GM23338 (cell line): ENCODE measurements around the gene CLDN6. TPM values are rescaled to one million over a fixed set of nuclear protein-coding genes. Genes with fewer than 3 reads are reported as not detected.

Experiments
- ATAC-seq: fragments of 200-7000 bp; cut with Tn5 transposase; 3 replicates; pipeline ENCODE4 v1.9.1; 2020
- DNase-seq: peaks from one replicate; pipeline ENCODE4 v3.0.0-alpha.2; 2015; ENCODE audit warnings: low spot score
- H2AFZ ChIP-seq: fragments of 200-600 bp; sonication (generic); 2 replicates; pipeline ENCODE4 v1.8.0; 2016; ENCODE audit warnings: antibody characterized with exemption, mild to moderate bottlenecking, moderate library complexity
- H3F3A ChIP-seq: fragments of 200-600 bp; sonication (generic); replicated peaks from 2 replicates; pipeline ENCODE4 v1.8.0; 2017; ENCODE audit warnings: antibody characterized with exemption, mixed run types, low read depth
- H3K27ac ChIP-seq: fragments of 200-600 bp; sonication (generic); 2 replicates; pipeline ENCODE4 v1.6.1; 2016; ENCODE audit warnings: low read depth
- H3K27me3 ChIP-seq: fragments of 200-600 bp; sonication (generic); 2 replicates; pipeline ENCODE4 v1.8.0; 2016; ENCODE audit warnings: mild to moderate bottlenecking, mixed run types, moderate library complexity; ENCODE audit not compliant: insufficient read depth
- H3K36me3 ChIP-seq: fragments of 200-600 bp; sonication (generic); 2 replicates; pipeline ENCODE4 v1.8.0; 2016; ENCODE audit warnings: mild to moderate bottlenecking; ENCODE audit not compliant: insufficient read depth
- H3K4me1 ChIP-seq: fragments of 200-600 bp; sonication (generic); 2 replicates; pipeline ENCODE4 v1.8.0; 2016; ENCODE audit warnings: mild to moderate bottlenecking, moderate library complexity; ENCODE audit not compliant: insufficient read depth
- H3K4me2 ChIP-seq: fragments of 200-600 bp; sonication (generic); 2 replicates; pipeline ENCODE4 v1.7.1; 2017; ENCODE audit warnings: mixed run types
- H3K4me3 ChIP-seq: fragments of 200-600 bp; sonication (generic); 2 replicates; pipeline ENCODE4 v1.6.1; 2016; ENCODE audit warnings: mixed run types
- H3K79me2 ChIP-seq: fragments of 200-600 bp; sonication (generic); replicated peaks from 2 replicates; pipeline ENCODE4 v1.8.0; 2017; ENCODE audit warnings: mild to moderate bottlenecking; ENCODE audit not compliant: insufficient read depth
- H3K9me2 ChIP-seq: fragments of 200-600 bp; sonication (generic); 2 replicates; pipeline ENCODE4 v1.8.0; 2017; ENCODE audit not compliant: insufficient read depth
- H4K20me1 ChIP-seq: fragments of 200-600 bp; sonication (generic); replicated peaks from 2 replicates; pipeline ENCODE4 v1.8.0; 2017; ENCODE audit warnings: mild to moderate bottlenecking; ENCODE audit not compliant: insufficient read depth
- H3K27ac Mint-ChIP-seq: 2 replicates; pipeline ENCODE4 v1.8.0; 2020; ENCODE audit warnings: inconsistent platforms, mild to moderate bottlenecking, moderate library complexity, mixed read lengths
- H3K27me3 Mint-ChIP-seq: 3 replicates; pipeline ENCODE4 v1.8.0; 2022; ENCODE audit warnings: low read depth, mild to moderate bottlenecking, moderate library complexity, mixed read lengths, inconsistent platforms; ENCODE audit not compliant: insufficient read depth, poor library complexity
- H3K36me3 Mint-ChIP-seq: 3 replicates; pipeline ENCODE4 v1.8.0; 2021; ENCODE audit warnings: low read depth, mild to moderate bottlenecking, inconsistent platforms, moderate library complexity, mixed read lengths
- H3K4me1 Mint-ChIP-seq: 3 replicates; pipeline ENCODE4 v1.8.0; 2020; ENCODE audit warnings: mild to moderate bottlenecking, inconsistent platforms, mixed read lengths
- H3K4me3 Mint-ChIP-seq: 3 replicates; pipeline ENCODE4 v1.8.0; 2021; ENCODE audit warnings: moderate library complexity, mild to moderate bottlenecking, inconsistent platforms, mixed read lengths
- H3K9me3 Mint-ChIP-seq: 3 replicates; pipeline ENCODE4 v1.8.0; 2020; ENCODE audit warnings: moderate library complexity, mild to moderate bottlenecking, inconsistent platforms, mixed read lengths
- CREB1 ChIP-seq: fragments of 250-450 bp; sonication (Bioruptor Pico); IDR thresholded peaks from 2 replicates; pipeline ENCODE4 v1.5.0; 2020; ENCODE audit warnings: low read depth, mild to moderate bottlenecking, moderate library complexity
- EZH2 ChIP-seq: fragments of 200-600 bp; sonication (generic); IDR thresholded peaks from one replicate; pipeline ENCODE4 v1.8.0; 2017; ENCODE audit warnings: antibody characterized with exemption, mild to moderate bottlenecking, low read depth; ENCODE audit not compliant: unreplicated experiment
- EZH2phosphoT487 ChIP-seq: fragments of 200-600 bp; sonication (generic); IDR thresholded peaks from one replicate; pipeline ENCODE4 v1.8.1; 2018; ENCODE audit warnings: antibody characterized with exemption; ENCODE audit not compliant: unreplicated experiment
- JUNB ChIP-seq: IDR thresholded peaks from one replicate; pipeline ENCODE4 v1.6.1; 2016; ENCODE audit warnings: antibody characterized with exemption; ENCODE audit not compliant: unreplicated experiment
- NANOG ChIP-seq: IDR thresholded peaks from 2 replicates; pipeline ENCODE4 v1.6.1; 2016; ENCODE audit warnings: antibody characterized with exemption, borderline replicate concordance
- POLR2AphosphoS5 ChIP-seq: IDR thresholded peaks from 2 replicates; pipeline ENCODE4 v1.6.1; 2016; ENCODE audit warnings: antibody characterized with exemption, low read depth
- STAT1 ChIP-seq: IDR thresholded peaks from one replicate; pipeline ENCODE4 v1.6.1; 2016; ENCODE audit warnings: antibody characterized with exemption; ENCODE audit not compliant: unreplicated experiment
- ZNF114 ChIP-seq: fragments of 250-450 bp; sonication (Bioruptor Pico); IDR thresholded peaks from 2 replicates; pipeline ENCODE4 v1.5.0; 2020; ENCODE audit warnings: mild to moderate bottlenecking, moderate library complexity
- ZNF331 ChIP-seq: fragments of 250-450 bp; sonication (Bioruptor Pico); IDR thresholded peaks from 2 replicates; pipeline ENCODE4 v1.5.0; 2020; ENCODE audit warnings: low read depth, mild to moderate bottlenecking, moderate library complexity
- polyA plus RNA-seq: library from polyadenylated mRNA; unstranded; fragments of >200 nt; fragmentation: Nextera tagmentation; extraction: Ambion mirVana; gene quantifications from 2 replicates; pipeline ENCODE4 v1.2.1, GENCODE V29; 2016
- total RNA-seq: library from RNA; depleted of rRNA; stranded (reverse); fragments of >200 nt; shearing (Covaris generic); gene quantifications from 2 replicates; pipeline ENCODE4 v1.2.3, GENCODE V29; 2014
- TF ChIP-seq, protein P1 (sequence below), 2 experiments: fragments of 200-600 bp in 1 of 2; sonication (generic) in 1 of 2; conservative IDR thresholded peaks; 2 replicates each; pipeline versions ENCODE4 v1.5.1 to v1.6.1; 2016 to 2017; ENCODE audit warnings: antibody characterized with exemption in 2 of 2, low read depth in 2 of 2, mild to moderate bottlenecking in 2 of 2, moderate library complexity in 1 of 2
- TF ChIP-seq, protein P2 (sequence below): IDR thresholded peaks from 2 replicates; pipeline ENCODE4 v1.6.1; 2016; ENCODE audit warnings: antibody characterized with exemption
- TF ChIP-seq, protein P3 (sequence below): fragments of 250-450 bp; sonication (Bioruptor Pico); IDR thresholded peaks from 2 replicates; pipeline ENCODE4 v1.5.0; 2020; ENCODE audit warnings: mild to moderate bottlenecking, moderate library complexity
- TF ChIP-seq, protein P4 (sequence below): IDR thresholded peaks from one replicate; pipeline ENCODE4 v1.6.1; 2018; ENCODE audit warnings: antibody characterized with exemption; ENCODE audit not compliant: unreplicated experiment

CLDN6 gene
- total and polyA plus RNA-seq, 2 experiments from 2014 or later: 537 to 1,028 TPM

DNA sequence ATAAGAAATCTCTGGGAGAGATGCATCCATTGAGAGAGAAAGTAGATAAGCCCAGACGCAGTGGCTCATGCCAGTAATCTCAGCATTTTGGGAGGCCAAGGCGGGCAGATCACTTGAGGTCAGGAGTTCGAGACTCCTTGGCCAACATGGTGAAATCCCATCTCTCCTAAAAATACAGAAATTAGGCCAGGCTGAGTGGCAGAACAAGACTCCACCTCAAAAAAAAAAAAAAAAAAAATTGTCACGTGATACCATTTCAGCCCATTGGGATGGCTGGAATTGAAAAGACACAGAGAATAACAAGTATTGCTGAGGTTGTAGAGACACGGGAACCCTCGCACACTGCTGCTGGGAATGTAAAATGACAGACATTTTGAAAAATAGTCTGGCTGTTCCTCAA lies 44.6 kb upstream of the CLDN6 start:
- Histone ChIP-seq H2AFZ (no peak overlapping the region), H3K4me1 (peaks cover 14% of the 10 kb centered on the region), H3K27me3 (peaks cover 4% of the 10 kb centered on the region; the same call in 1 of the 2 replicates), H3K79me2 (no peaks in the 10 kb centered on the region; the same call in 1 of the 2 replicates), H3K9me2 (no peaks in the 10 kb centered on the region), H3K36me3 (no peaks in the 10 kb centered on the region), H3K27ac (no peak overlapping the region), H3K4me3 (no peak overlapping the region), H3K4me2 (no peak overlapping the region), H4K20me1 (no peaks in the 10 kb centered on the region; the same call in 1 of the 2 replicates), H3F3A (peaks cover 12% of the 10 kb centered on the region)
- no peak for DNase-seq
- ATAC-seq: no peak
- Mint-ChIP-seq H3K27ac (no peak overlapping the region), H3K4me3 (no peak overlapping the region), H3K4me1 (peaks cover 24% of the 10 kb centered on the region), H3K27me3 (peaks cover 28% of the 10 kb centered on the region), H3K9me3 (no peaks in the 10 kb centered on the region), H3K36me3 (no peaks in the 10 kb centered on the region; the same call in 2 of the 3 replicates)
- TF ChIP-seq EZH2: no peak
- TF ChIP-seq NANOG: no peak
- TF ChIP-seq, protein P1, sequence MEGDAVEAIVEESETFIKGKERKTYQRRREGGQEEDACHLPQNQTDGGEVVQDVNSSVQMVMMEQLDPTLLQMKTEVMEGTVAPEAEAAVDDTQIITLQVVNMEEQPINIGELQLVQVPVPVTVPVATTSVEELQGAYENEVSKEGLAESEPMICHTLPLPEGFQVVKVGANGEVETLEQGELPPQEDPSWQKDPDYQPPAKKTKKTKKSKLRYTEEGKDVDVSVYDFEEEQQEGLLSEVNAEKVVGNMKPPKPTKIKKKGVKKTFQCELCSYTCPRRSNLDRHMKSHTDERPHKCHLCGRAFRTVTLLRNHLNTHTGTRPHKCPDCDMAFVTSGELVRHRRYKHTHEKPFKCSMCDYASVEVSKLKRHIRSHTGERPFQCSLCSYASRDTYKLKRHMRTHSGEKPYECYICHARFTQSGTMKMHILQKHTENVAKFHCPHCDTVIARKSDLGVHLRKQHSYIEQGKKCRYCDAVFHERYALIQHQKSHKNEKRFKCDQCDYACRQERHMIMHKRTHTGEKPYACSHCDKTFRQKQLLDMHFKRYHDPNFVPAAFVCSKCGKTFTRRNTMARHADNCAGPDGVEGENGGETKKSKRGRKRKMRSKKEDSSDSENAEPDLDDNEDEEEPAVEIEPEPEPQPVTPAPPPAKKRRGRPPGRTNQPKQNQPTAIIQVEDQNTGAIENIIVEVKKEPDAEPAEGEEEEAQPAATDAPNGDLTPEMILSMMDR (conservative IDR thresholded peaks at IDR 0.05; ENCODE audit: low read depth in 2 of 2): no peak
- TF ChIP-seq, protein P2, sequence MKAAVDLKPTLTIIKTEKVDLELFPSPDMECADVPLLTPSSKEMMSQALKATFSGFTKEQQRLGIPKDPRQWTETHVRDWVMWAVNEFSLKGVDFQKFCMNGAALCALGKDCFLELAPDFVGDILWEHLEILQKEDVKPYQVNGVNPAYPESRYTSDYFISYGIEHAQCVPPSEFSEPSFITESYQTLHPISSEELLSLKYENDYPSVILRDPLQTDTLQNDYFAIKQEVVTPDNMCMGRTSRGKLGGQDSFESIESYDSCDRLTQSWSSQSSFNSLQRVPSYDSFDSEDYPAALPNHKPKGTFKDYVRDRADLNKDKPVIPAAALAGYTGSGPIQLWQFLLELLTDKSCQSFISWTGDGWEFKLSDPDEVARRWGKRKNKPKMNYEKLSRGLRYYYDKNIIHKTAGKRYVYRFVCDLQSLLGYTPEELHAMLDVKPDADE: no peak
- no peak for TF ChIP-seq STAT1
- TF ChIP-seq EZH2phosphoT487: no peak
- no peak for TF ChIP-seq CREB1 (CRISPR knock-in tag)
- TF ChIP-seq, protein P3, sequence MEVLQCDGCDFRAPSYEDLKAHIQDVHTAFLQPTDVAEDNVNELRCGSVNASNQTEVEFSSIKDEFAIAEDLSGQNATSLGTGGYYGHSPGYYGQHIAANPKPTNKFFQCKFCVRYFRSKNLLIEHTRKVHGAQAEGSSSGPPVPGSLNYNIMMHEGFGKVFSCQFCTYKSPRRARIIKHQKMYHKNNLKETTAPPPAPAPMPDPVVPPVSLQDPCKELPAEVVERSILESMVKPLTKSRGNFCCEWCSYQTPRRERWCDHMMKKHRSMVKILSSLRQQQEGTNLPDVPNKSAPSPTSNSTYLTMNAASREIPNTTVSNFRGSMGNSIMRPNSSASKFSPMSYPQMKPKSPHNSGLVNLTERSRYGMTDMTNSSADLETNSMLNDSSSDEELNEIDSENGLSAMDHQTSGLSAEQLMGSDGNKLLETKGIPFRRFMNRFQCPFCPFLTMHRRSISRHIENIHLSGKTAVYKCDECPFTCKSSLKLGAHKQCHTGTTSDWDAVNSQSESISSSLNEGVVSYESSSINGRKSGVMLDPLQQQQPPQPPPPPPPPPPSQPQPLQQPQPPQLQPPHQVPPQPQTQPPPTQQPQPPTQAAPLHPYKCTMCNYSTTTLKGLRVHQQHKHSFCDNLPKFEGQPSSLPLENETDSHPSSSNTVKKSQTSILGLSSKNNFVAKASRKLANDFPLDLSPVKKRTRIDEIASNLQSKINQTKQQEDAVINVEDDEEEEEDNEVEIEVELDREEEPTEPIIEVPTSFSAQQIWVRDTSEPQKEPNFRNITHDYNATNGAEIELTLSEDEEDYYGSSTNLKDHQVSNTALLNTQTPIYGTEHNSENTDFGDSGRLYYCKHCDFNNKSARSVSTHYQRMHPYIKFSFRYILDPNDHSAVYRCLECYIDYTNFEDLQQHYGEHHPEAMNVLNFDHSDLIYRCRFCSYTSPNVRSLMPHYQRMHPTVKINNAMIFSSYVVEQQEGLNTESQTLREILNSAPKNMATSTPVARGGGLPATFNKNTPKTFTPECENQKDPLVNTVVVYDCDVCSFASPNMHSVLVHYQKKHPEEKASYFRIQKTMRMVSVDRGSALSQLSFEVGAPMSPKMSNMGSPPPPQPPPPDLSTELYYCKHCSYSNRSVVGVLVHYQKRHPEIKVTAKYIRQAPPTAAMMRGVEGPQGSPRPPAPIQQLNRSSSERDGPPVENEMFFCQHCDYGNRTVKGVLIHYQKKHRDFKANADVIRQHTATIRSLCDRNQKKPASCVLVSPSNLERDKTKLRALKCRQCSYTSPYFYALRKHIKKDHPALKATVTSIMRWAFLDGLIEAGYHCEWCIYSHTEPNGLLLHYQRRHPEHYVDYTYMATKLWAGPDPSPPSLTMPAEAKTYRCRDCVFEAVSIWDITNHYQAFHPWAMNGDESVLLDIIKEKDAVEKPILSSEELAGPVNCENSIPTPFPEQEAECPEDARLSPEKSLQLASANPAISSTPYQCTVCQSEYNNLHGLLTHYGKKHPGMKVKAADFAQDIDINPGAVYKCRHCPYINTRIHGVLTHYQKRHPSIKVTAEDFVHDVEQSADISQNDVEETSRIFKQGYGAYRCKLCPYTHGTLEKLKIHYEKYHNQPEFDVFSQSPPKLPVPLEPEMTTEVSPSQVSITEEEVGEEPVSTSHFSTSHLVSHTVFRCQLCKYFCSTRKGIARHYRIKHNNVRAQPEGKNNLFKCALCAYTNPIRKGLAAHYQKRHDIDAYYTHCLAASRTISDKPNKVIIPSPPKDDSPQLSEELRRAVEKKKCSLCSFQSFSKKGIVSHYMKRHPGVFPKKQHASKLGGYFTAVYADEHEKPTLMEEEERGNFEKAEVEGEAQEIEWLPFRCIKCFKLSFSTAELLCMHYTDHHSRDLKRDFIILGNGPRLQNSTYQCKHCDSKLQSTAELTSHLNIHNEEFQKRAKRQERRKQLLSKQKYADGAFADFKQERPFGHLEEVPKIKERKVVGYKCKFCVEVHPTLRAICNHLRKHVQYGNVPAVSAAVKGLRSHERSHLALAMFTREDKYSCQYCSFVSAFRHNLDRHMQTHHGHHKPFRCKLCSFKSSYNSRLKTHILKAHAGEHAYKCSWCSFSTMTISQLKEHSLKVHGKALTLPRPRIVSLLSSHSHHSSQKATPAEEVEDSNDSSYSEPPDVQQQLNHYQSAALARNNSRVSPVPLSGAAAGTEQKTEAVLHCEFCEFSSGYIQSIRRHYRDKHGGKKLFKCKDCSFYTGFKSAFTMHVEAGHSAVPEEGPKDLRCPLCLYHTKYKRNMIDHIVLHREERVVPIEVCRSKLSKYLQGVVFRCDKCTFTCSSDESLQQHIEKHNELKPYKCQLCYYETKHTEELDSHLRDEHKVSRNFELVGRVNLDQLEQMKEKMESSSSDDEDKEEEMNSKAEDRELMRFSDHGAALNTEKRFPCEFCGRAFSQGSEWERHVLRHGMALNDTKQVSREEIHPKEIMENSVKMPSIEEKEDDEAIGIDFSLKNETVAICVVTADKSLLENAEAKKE (CRISPR knock-in tag): no peak
- TF ChIP-seq, protein P4, sequence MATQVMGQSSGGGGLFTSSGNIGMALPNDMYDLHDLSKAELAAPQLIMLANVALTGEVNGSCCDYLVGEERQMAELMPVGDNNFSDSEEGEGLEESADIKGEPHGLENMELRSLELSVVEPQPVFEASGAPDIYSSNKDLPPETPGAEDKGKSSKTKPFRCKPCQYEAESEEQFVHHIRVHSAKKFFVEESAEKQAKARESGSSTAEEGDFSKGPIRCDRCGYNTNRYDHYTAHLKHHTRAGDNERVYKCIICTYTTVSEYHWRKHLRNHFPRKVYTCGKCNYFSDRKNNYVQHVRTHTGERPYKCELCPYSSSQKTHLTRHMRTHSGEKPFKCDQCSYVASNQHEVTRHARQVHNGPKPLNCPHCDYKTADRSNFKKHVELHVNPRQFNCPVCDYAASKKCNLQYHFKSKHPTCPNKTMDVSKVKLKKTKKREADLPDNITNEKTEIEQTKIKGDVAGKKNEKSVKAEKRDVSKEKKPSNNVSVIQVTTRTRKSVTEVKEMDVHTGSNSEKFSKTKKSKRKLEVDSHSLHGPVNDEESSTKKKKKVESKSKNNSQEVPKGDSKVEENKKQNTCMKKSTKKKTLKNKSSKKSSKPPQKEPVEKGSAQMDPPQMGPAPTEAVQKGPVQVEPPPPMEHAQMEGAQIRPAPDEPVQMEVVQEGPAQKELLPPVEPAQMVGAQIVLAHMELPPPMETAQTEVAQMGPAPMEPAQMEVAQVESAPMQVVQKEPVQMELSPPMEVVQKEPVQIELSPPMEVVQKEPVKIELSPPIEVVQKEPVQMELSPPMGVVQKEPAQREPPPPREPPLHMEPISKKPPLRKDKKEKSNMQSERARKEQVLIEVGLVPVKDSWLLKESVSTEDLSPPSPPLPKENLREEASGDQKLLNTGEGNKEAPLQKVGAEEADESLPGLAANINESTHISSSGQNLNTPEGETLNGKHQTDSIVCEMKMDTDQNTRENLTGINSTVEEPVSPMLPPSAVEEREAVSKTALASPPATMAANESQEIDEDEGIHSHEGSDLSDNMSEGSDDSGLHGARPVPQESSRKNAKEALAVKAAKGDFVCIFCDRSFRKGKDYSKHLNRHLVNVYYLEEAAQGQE: no peak
- no peak for TF ChIP-seq JUNB
- no peak for TF ChIP-seq ZNF114 (CRISPR knock-in tag)
- TF ChIP-seq ZNF331 (CRISPR knock-in tag): no peak
- TF ChIP-seq POLR2AphosphoS5: no peak
